Left lung (tissue), 10 donors: ENCODE data around the gene WNT7B. TPM values are rescaled to one million over a fixed set of nuclear protein-coding genes. Genes with fewer than 3 reads are reported as not detected.

Experiments
- ATAC-seq: fragments of 200-7000 bp; cut with Tn5 transposase; one replicate; pipeline ENCODE4 v1.9.1; 2020; ENCODE audit warnings: moderate library complexity
- DNase-seq, 4 donors: peaks; one replicate each; pipeline ENCODE4 v3.0.0-alpha.2; 2013 to 2020
- H3K27ac ChIP-seq, 2 donors: fragments of 200-600 bp; sonication (generic) in 1 of 2; one replicate each; pipeline versions ENCODE4 v1.5.0 to v1.8.0; 2020 to 2021
- H3K27me3 ChIP-seq, 2 donors: fragments of 200-600 bp; sonication (generic) in 1 of 2; one replicate each; pipeline versions ENCODE4 v1.5.0 to v1.8.0; 2020 to 2021
- H3K36me3 ChIP-seq, 2 donors: fragments of 200-600 bp; sonication (generic) in 1 of 2; one replicate each; pipeline versions ENCODE4 v1.5.0 to v1.8.0; 2020 to 2021
- H3K4me1 ChIP-seq, 2 donors: fragments of 200-600 bp; one replicate each; pipeline ENCODE4 v1.8.0; 2021
- H3K4me3 ChIP-seq, 2 donors: fragments of 200-600 bp; sonication (generic) in 1 of 2; one replicate each; pipeline versions ENCODE4 v1.5.0 to v1.8.0; 2020 to 2021; ENCODE audit warnings: mild to moderate bottlenecking in 1 of 2
- H3K9me3 ChIP-seq, 2 donors: fragments of 200-600 bp; sonication (generic) in 1 of 2; one replicate each; pipeline versions ENCODE4 v1.5.0 to v1.8.0; 2020 to 2021
- intact Hi-C, 2 donors: fragments of 100-400 bp; cut with DNase I; formaldehyde crosslinking; loops; one replicate each; pipeline versions ENCODE4 v1.11.2 to v1.14.2; 2022
- polyA plus RNA-seq, 6 donors: library from polyadenylated mRNA; unstranded; fragments of 120-200 nt; gene quantifications; one replicate each; pipeline ENCODE4 v1.2.1, GENCODE V29; 2013; ENCODE audit not compliant: insufficient read length in 6 of 6
- total RNA-seq, 2 donors: library from RNA; stranded (reverse); fragmentation: NEBNext Ultra II Directional; extraction: Animal tissue kit (Norgen Biotek cat#: 25700); gene quantifications; one replicate each; pipeline ENCODE4 v1.2.1, GENCODE V29; 2021
- TF ChIP-seq, protein P1 (sequence below), 2 donors: fragments of 200-600 bp; sonication (generic) in 1 of 2; IDR thresholded peaks; one replicate each; pipeline versions ENCODE4 v1.5.0 to v1.8.0; 2021; ENCODE audit warnings: antibody characterized with exemption in 2 of 2
- donor health status: DM: no; HTN: yes; CAD: no.
- donor health status: DM: no; HTN: no; CAD: no.

WNT7B gene
- total and polyA plus RNA-seq, 8 donors: 7.2 to 21.7 (median 14.9) TPM

DNA sequence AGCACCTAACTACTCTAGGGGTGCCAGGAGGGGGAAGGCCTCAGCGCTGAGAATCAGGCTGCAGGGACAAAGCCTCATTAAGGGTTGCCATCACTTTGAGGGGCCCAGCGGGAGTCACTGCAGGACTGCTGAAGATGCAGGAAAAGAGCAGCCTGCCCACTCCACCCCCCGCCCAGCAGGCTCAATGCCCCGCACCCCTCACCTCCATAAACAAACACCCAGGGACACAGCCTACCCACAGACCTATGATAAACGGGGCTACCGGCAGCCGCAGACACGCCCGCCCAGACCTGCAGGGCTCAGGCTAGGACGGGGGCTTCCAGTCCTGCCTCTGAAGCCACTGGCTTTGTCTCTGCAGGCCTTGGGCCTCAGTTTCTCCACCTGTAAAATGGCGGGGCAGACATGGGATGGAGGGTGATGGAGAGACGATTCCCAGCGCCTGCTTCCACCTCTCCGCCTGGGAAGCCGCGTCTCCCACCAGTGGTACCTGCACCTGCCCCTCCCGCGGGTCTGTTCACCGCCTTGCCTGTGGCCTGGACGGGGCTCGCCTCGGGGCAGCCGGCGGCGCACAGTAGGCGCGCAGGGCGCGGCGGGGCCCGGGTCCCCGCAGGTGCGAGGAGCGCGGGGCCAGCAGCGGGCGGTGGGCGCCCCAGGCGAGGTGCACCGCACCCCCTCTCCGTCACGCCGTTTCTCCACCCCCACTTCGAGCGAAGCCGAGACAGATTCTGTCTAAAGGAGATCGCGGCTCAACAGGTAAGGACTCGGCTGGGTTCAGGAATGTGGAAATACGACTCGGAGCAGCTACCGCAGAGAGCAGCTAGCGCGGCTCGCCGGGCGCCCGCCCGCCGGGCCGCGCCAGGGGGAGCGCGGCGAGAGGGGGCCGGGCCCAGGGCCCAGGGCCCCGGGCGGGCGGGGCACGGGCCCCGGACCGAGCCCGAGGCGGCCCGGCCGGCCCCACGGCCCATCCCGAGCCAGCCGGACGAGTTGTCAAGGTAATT is 1.5 kb downstream of the WNT7B start:
- peak overlapping the region; percentile 17 to 19 for H3K4me3 ChIP-seq
- H3K4me1 ChIP-seq: peaks cover 15 to 58% of the 10 kb centered on the region in 2 donors
- TF ChIP-seq, protein P1, sequence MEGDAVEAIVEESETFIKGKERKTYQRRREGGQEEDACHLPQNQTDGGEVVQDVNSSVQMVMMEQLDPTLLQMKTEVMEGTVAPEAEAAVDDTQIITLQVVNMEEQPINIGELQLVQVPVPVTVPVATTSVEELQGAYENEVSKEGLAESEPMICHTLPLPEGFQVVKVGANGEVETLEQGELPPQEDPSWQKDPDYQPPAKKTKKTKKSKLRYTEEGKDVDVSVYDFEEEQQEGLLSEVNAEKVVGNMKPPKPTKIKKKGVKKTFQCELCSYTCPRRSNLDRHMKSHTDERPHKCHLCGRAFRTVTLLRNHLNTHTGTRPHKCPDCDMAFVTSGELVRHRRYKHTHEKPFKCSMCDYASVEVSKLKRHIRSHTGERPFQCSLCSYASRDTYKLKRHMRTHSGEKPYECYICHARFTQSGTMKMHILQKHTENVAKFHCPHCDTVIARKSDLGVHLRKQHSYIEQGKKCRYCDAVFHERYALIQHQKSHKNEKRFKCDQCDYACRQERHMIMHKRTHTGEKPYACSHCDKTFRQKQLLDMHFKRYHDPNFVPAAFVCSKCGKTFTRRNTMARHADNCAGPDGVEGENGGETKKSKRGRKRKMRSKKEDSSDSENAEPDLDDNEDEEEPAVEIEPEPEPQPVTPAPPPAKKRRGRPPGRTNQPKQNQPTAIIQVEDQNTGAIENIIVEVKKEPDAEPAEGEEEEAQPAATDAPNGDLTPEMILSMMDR (IDR thresholded peaks at IDR 0.05): no peak
- DNase-seq: peak in 2 of 4 donors; percentile 71 to 74
- H3K36me3 ChIP-seq: no peaks in the 10 kb centered on the region
- intact Hi-C loops: no loop called here
- no peaks in the 10 kb centered on the region for H3K9me3 ChIP-seq
- H3K27ac ChIP-seq: no peak overlapping the region
- ATAC-seq: peak; percentile 2
- H3K27me3 ChIP-seq: peaks cover 65 to 84% of the 10 kb centered on the region in 2 donors

DNA sequence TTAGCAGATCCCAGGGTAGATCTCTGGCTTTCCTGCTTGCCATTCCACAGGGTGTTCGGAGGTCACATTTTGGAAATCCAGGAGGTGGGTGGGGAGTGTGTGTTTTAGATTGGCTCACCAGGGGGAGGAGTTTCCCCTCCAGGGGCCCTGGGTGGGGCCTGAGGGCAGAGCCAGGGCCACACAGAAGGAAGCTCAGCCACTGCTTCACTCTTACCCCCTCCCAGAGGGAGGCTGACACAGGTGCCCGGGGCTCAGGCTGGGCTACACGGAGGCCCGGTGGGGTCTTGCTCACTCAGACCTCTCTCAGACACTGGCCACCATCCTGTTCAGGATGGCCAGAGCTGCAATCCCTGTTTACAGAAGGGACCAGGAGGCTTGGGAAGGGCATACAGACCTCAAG is 2.5 kb downstream of the WNT7B start:
- Histone ChIP-seq H3K36me3 (no peaks in the 10 kb centered on the region), H3K4me1 (peaks cover 15 to 58% of the 10 kb centered on the region in 2 donors), H3K27ac (no peak overlapping the region), H3K9me3 (no peaks in the 10 kb centered on the region), H3K27me3 (peaks cover 71 to 94% of the 10 kb centered on the region in 2 donors), H3K4me3 (no peak overlapping the region)
- DNase-seq (peak in 2 of 4 donors; percentile 34 to 73), ATAC-seq (peak; percentile 16)
- intact Hi-C loops: no loop called here
- TF ChIP-seq, protein P1 (IDR thresholded peaks at IDR 0.05): no peak

DNA sequence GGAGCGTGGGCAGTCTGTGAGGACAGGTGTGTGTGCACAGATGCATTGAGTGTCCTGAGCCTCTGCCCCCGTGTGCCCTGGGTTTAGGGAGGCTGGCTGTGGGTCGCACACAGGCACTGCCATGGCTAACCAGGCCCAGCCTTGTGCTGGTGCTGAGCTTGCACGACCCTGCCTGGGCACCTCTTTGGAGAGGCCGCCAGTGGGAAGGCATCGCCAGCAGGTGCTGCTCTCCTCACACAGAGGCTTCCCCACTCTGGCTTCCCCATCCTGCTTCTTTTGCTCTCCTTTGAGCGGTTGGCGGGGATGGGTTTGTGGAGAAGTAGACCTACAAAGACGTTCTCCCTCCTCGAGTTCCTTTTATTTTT is 4.1 kb downstream of the WNT7B start:
- H3K27me3 ChIP-seq: peaks cover 66 to 98% of the 10 kb centered on the region in 2 donors
- H3K4me1 ChIP-seq: peaks cover 11 to 43% of the 10 kb centered on the region in 2 donors
- intact Hi-C loops: no loop called here
- TF ChIP-seq, protein P1 (IDR thresholded peaks at IDR 0.05): no peak
- no peak overlapping the region for H3K4me3 ChIP-seq
- no peaks in the 10 kb centered on the region for H3K36me3 ChIP-seq
- no peaks in the 10 kb centered on the region for H3K9me3 ChIP-seq
- DNase-seq: no peak
- H3K27ac ChIP-seq: no peak overlapping the region
- no peak for ATAC-seq

DNA sequence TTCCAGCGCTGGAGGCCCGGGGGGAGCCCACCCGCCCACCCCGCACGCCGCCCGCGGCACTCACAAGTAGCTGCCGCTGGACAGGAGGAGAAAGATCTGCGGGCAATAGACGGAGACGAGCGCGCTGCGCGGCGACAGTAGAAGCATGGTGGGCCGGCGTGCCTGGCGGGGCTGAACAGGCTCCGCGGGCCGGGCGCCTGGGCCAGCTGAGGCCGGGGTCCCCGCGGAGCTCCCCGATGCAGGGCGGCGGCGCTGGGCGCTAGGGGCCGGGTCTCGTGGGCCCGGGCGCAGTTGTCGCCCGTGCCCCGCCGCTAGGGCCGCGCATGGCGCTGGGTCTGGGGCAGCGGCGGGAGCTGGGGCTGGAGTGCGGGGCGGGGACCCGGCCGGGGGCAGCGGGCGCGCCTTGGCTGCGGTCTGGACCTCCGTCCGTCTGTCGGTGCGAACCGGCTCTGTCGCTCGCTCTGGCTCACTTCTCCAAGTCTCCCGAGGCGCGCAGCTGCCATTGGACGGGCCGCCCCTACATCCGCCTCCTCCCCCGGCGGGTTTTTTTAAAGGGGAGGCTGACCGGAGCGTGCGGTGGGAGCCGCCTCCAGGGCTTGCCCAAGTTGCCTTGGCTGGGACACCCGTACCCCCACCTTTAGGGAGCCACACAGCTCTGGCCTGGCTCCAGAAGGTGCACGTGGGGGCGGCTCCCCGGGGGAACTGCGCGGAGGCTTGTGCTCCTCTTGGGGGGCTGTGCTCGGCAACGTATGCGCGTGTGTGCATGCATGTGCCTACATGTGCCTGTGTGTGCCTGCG is 4.7 kb downstream of the WNT7B start:
- DNase-seq: peak in 1 of 4 donors; percentile 76
- peaks cover 60 to 98% of the 10 kb centered on the region in 2 donors for H3K27me3 ChIP-seq
- H3K4me3 ChIP-seq: no peak overlapping the region
- no peaks in the 10 kb centered on the region for H3K36me3 ChIP-seq
- intact Hi-C loops: no loop called here
- H3K4me1 ChIP-seq: peaks cover 7 to 39% of the 10 kb centered on the region in 2 donors
- H3K27ac ChIP-seq: no peak overlapping the region
- no peak for ATAC-seq
- TF ChIP-seq, protein P1 (IDR thresholded peaks at IDR 0.05): no peak
- H3K9me3 ChIP-seq: no peaks in the 10 kb centered on the region
